HAP-1 (cell line): ENCODE measurements around the gene CCDC89.

ENCODE experiments used
- DNase-seq, 2 experiments: peaks; one replicate each; pipeline ENCODE4 v3.0.0-alpha.2; 2016 to 2020; ENCODE audit warnings: low spot score in 2 of 2
- H3K27me3 ChIP-seq: fragments of 250-450 bp; sonication (Bioruptor Pico); 2 replicates; pipeline ENCODE4 v1.5.1; 2020; ENCODE audit warnings: low read depth, mild to moderate bottlenecking, moderate library complexity
- H3K36me3 ChIP-seq: fragments of 250-450 bp; sonication (Bioruptor Pico); replicated peaks from 2 replicates; pipeline ENCODE4 v1.5.1; 2020; ENCODE audit warnings: mild to moderate bottlenecking
- H3K4me1 ChIP-seq: fragments of 250-450 bp; sonication (Bioruptor Pico); 2 replicates; pipeline ENCODE4 v1.5.1; 2020; ENCODE audit warnings: mild to moderate bottlenecking
- H3K4me3 ChIP-seq: fragments of 250-450 bp; sonication (Bioruptor Pico); 2 replicates; pipeline ENCODE4 v1.5.1; 2020; ENCODE audit warnings: mild to moderate bottlenecking, moderate library complexity
- H3K9me3 ChIP-seq: fragments of 250-450 bp; sonication (Bioruptor Pico); 2 replicates; pipeline ENCODE4 v1.5.1; 2020; ENCODE audit warnings: mild to moderate bottlenecking, moderate library complexity
- in situ Hi-C: fragments of 300-500 bp; cut with MboI; formaldehyde crosslinking; loops from 3 replicates; pipeline ENCODE4 v1.14.3; 2020; ENCODE audit warnings: low sequenced_read_pairs, inconsistent platforms, mixed read lengths

The CCDC89 gene

DNA sequence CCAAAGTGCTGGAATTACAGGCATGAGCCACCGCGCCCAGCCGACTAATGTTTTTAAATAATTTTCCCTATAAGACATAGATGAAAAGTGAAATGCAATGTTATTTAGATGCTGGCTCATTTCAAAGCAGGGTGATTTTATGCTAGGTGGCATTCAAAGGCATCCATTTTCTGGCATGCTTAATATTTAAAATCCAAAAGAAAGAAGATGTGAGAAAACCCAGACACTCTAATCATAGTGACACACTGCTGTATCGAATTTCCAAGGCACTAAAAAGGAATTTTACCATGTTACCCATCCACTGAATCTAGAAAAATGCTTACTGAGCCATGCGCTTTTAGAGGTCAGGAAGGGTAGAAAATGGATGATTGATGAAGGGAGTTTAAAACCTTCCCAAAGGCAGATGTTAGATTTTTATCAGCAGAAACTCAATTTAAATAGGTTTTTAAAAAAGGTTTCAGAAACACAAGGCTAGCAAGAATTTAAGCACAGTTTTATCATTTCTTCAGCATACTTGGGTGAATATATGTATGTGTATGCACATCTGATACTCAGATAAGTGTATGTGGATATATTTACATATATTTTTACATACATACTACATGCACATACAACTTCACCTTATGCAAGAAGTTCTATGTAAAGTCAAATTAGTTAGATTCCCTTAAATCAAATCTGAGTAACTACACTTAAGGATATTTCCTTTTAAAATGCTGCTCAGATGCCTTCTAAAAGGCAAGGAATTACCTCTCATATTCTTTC is 24.1 kb upstream of the CCDC89 start:
- no peaks in the 10 kb centered on the region for H3K36me3 ChIP-seq
- in situ Hi-C loops: no loop called here
- H3K27me3 ChIP-seq: peaks cover 15% of the 10 kb centered on the region
- H3K4me1 ChIP-seq: no peaks in the 10 kb centered on the region
- no peak for DNase-seq
- no peak overlapping the region for H3K4me3 ChIP-seq
- H3K9me3 ChIP-seq: no peaks in the 10 kb centered on the region

DNA sequence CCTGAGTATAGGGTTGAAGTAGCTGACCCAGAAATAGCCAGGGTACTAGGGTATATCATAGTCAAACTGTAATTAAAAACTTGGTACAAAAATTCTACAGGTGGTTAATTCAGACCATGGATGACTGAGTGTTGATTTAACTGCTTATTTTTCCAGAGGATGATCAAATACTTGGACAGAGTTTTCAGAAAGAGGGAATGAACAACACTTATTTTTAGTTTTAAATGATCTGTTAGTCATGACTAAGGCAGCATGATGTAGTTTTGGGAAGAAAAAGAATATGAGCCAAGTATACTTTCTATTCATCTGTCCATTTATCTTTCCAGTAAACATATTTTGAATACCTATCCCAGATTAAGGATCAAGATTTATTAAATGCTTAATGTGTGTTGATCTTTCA is 19.8 kb upstream of the CCDC89 start:
- Histone ChIP-seq H3K36me3 (no peaks in the 10 kb centered on the region), H3K9me3 (no peaks in the 10 kb centered on the region), H3K27me3 (peaks cover 29% of the 10 kb centered on the region), H3K4me3 (no peak overlapping the region), H3K4me1 (no peaks in the 10 kb centered on the region)
- no peak for DNase-seq
- in situ Hi-C loops: no loop called here

DNA sequence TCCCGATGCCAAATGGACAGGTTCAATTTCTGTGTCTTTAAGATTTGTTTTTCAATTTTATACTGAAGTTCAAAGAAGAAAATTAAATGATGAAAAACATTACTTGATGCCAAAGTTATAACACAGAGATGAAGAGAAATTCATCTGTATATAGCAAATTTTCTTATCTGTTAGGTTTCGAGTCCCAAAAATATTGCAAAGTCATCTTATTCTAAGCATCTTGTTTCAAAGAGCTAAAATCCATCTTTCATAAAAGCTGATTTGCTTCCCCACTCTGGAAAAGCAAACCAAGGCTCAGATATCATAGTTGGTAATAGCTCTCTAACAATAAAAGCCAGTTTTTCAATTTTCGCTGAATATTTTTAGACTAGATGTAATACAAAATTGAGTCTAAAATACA is 19.0 kb upstream of the CCDC89 start:
- DNase-seq: no peak
- Histone ChIP-seq H3K9me3 (no peaks in the 10 kb centered on the region), H3K4me3 (no peak overlapping the region), H3K36me3 (no peaks in the 10 kb centered on the region), H3K4me1 (no peaks in the 10 kb centered on the region), H3K27me3 (peaks cover 29% of the 10 kb centered on the region)
- in situ Hi-C loops: no loop called here

DNA sequence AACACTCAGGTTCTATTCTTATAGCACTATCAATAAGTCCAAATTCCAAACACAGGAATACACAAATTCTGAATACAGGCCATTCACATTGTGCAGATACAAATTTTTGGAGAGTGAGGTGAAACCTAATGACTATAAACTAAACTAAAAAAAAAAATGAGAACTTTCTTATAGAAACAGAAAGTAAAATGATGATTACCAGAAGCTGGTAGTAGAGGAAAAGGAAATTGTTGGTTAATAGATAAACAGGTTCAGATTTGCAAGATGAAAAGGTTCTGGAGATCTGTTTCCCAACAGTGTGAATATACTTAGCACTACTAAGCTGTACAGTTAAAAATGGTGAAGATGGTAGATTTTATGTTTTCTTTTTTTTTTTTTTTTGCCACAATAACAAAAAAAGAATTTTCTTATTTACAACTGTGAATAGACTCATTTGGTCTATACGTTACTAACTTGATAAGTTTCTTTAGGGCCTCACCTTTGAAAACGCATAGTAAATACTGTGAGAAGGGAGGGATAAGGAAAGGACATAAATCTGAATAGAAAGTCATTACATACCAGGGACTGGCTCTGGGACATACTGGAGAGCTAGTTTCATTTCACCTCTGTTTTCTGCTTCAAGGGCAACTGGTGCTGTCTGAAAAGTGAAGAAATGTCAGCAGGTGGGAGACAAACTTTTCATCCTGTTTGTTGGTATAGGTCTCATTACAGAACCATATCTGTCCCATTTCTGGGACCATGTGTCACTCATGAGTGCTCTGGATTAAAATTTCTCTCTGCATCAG is 14.2 kb upstream of the CCDC89 start:
- DNase-seq: no peak
- in situ Hi-C loops: no loop called here
- no peaks in the 10 kb centered on the region for H3K36me3 ChIP-seq
- H3K27me3 ChIP-seq: peaks cover 14% of the 10 kb centered on the region
- no peak overlapping the region for H3K4me3 ChIP-seq
- H3K9me3 ChIP-seq: no peaks in the 10 kb centered on the region
- H3K4me1 ChIP-seq: no peaks in the 10 kb centered on the region

GRCh38 chr11:85698195-85698594 is 12.2 kb upstream of the CCDC89 start:
- Histone ChIP-seq H3K36me3 (no peaks in the 10 kb centered on the region), H3K9me3 (no peaks in the 10 kb centered on the region), H3K27me3 (no peaks in the 10 kb centered on the region; the same call in 1 of the 2 replicates), H3K4me3 (no peak overlapping the region), H3K4me1 (no peaks in the 10 kb centered on the region)
- in situ Hi-C loops: no loop called here
- DNase-seq: no peak

GRCh38 chr11:85697747-85698146 is 11.8 kb upstream of the CCDC89 start:
- in situ Hi-C loops: no loop called here
- H3K36me3 ChIP-seq: no peaks in the 10 kb centered on the region
- no peak overlapping the region for H3K4me3 ChIP-seq
- H3K9me3 ChIP-seq: no peaks in the 10 kb centered on the region
- no peak for DNase-seq
- no peaks in the 10 kb centered on the region; the same call in 1 of the 2 replicates for H3K27me3 ChIP-seq
- H3K4me1 ChIP-seq: no peaks in the 10 kb centered on the region

DNA sequence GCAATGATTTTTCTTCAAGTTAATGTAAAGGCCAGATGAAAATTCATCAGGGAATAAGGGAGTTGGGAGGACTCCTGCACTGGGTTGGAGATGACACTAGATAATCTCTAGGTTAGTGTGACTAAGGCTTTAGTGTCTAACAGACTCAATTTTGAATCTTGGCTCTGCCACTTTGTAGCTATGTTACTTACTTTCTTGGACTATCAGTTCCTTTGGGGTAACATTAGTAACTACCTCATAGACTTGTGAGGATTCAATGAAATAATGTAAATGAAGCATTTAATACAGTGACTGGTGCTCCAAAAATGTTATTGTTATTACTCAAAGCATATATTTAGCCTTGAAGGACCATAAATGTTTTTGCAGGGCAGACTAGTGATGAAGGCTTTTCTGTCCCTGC is 9.6 kb upstream of the CCDC89 start:
- DNase-seq: no peak
- H3K4me1 ChIP-seq: no peaks in the 10 kb centered on the region
- no peaks in the 10 kb centered on the region for H3K9me3 ChIP-seq
- no peaks in the 10 kb centered on the region for H3K36me3 ChIP-seq
- in situ Hi-C loops: no loop called here
- no peak overlapping the region for H3K4me3 ChIP-seq
- no peaks in the 10 kb centered on the region; the same call in 1 of the 2 replicates for H3K27me3 ChIP-seq

- Histone ChIP-seq H3K4me3 (no peak overlapping the region), H3K36me3 (no peaks in the 10 kb centered on the region), H3K9me3 (no peaks in the 10 kb centered on the region), H3K27me3 (peaks cover 7% of the 10 kb centered on the region; the same call in 1 of the 2 replicates), H3K4me1 (no peaks in the 10 kb centered on the region)
- in situ Hi-C loops: no loop called here
- peak in 1 of 2 experiments; percentile 21 for DNase-seq
Observed at GRCh38 chr11:85694385-85694980, 8.5 kb upstream of the CCDC89 start.

GRCh38 chr11:85685125-85685819 is 723 bp downstream of the CCDC89 start:
- no peaks in the 10 kb centered on the region for H3K9me3 ChIP-seq
- peaks cover 6% of the 10 kb centered on the region; the same call in 1 of the 2 replicates for H3K27me3 ChIP-seq
- no peaks in the 10 kb centered on the region; the same call in 1 of the 2 replicates for H3K4me1 ChIP-seq
- DNase-seq: no peak
- no peak overlapping the region for H3K4me3 ChIP-seq
- no peaks in the 10 kb centered on the region for H3K36me3 ChIP-seq
- in situ Hi-C loops: no loop called here

DNA sequence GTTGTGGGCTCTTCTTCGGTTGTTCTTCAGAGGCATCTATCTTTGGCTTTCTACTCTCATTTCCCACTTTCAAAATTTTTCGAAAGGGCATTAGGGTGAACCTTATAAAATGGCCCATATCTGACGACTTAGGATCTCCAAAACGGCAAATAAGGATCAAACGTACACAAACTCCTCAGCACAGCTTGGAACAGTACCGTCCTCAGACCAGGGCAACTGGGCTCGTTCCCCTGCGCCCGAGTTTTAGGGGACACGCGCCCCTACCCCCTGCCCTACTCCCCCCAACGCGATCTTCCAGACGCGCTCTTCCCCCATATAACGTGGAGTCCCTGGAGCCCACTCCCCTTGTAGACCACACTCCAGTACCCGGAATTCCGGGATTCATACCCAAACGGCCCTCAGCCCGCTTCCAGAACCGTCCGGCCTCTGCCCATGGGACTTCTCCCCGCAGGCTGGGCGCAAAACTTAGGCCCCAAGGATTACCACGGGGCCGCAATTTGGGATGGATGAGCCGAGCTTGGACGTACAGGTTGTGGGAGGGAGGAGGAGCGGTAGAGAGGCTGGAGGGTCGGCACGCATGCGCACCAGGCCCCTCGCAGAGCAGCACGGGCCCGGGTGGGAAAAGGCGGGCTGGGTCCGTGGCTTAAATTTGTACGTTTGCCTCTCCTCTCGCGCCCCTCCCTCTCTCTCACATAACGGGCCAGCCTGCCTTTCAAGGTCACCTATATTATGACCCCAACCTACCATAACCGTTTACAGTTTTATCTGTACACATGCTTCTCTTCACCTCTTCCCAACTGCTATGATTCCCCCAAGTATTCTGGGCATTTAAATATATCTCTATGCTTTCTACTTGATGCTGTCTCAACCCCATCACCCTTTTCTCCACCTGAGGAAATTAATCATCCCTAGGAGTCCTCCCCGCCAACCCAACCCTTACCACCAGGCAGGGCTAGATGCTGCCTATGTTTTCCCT is 3.4 kb downstream of the CCDC89 start:
- H3K4me3 ChIP-seq: no peak overlapping the region

GRCh38 chr11:85680897-85681296 is 5.1 kb downstream of the CCDC89 start:
- no peak overlapping the region for H3K4me3 ChIP-seq
- DNase-seq: no peak
- H3K36me3 ChIP-seq: no peaks in the 10 kb centered on the region
- H3K4me1 ChIP-seq: no peaks in the 10 kb centered on the region; the same call in 1 of the 2 replicates
- H3K27me3 ChIP-seq: no peaks in the 10 kb centered on the region; the same call in 1 of the 2 replicates
- in situ Hi-C loops: no loop called here
- no peaks in the 10 kb centered on the region for H3K9me3 ChIP-seq

More for the DNA sequence above, 3.4 kb downstream of the CCDC89 start:
- no peak for DNase-seq
- Histone ChIP-seq H3K27me3 (no peaks in the 10 kb centered on the region; the same call in 1 of the 2 replicates), H3K36me3 (no peaks in the 10 kb centered on the region), H3K4me1 (no peaks in the 10 kb centered on the region; the same call in 1 of the 2 replicates), H3K9me3 (no peaks in the 10 kb centered on the region)
- in situ Hi-C loops: no loop called here

DNA sequence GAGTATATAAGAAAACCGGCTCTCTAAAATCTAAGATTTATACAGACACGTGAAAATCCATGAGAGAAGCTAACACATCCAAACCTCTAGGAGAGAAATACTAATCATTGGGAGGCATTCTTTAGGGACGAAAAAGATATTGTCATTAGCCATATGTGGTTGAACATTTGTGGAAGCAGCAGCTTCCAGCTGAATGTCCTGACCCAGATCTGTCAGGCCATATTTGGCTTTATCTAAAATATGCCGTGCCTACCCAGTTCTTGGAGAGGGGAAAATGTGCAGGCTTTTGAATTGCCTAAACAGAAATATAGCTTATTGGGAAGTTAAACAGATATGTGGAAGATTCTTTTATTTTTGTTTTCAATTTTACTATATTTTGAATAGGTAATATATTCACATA is 6.4 kb downstream of the CCDC89 start:
- Histone ChIP-seq H3K36me3 (no peaks in the 10 kb centered on the region), H3K4me3 (no peak overlapping the region), H3K9me3 (no peaks in the 10 kb centered on the region), H3K27me3 (no peaks in the 10 kb centered on the region; the same call in 1 of the 2 replicates), H3K4me1 (no peaks in the 10 kb centered on the region; the same call in 1 of the 2 replicates)
- in situ Hi-C loops: no loop called here
- no peak for DNase-seq
